Measurements from ENCODE around the gene DACH1. TPM values are rescaled to one million over a fixed set of nuclear protein-coding genes. Genes with fewer than 3 reads are reported as not detected.

Gene DACH1
- total and polyA plus RNA-seq, 3 experiments from 2014 or later, result not detected

- H3K9me3 ChIP-seq (ENCODE audit: low read length), result no peaks in the 10 kb centered on the region
- Mint-ChIP-seq H3K4me1 (no peaks in the 10 kb centered on the region), H3K36me3 (no peaks in the 10 kb centered on the region), H3K27me3 (no peaks in the 10 kb centered on the region), H3K4me3 (no peak overlapping the region), H3K9me3 (peaks cover 0 to 8% (median 3%) of the 10 kb centered on the region in 5 donors), H3K27ac (no peak overlapping the region)
- no peak overlapping the region for H3K4me3 ChIP-seq (ENCODE audit: low read length)
- no peaks in the 10 kb centered on the region for H3K36me3 ChIP-seq (ENCODE audit: insufficient read depth, low read length)
- DNase-seq, result no peak
- no peaks in the 10 kb centered on the region for H3K27me3 ChIP-seq (ENCODE audit: insufficient read depth, low read length, poor library complexity, severe bottlenecking)
- no peaks in the 10 kb centered on the region for H3K4me1 ChIP-seq (ENCODE audit: insufficient read depth, low read length)
- no peak overlapping the region for H3K27ac ChIP-seq (ENCODE audit: low read depth, low read length)
- POLR2A ChIA-PET, result no interaction called here
- CTCF ChIA-PET, result no interaction called here
Observed at GRCh38 chr13:71813187-71813586, 53.8 kb downstream of the DACH1 start.

- ChIA-PET POLR2A (no interaction called here), CTCF (no interaction called here)
- Mint-ChIP-seq H3K4me3 (no peak overlapping the region), H3K36me3 (no peaks in the 10 kb centered on the region), H3K27me3 (no peaks in the 10 kb centered on the region), H3K9me3 (peaks cover 0 to 8% (median 3%) of the 10 kb centered on the region in 5 donors), H3K27ac (no peak overlapping the region), H3K4me1 (no peaks in the 10 kb centered on the region)
- H3K4me1 ChIP-seq (ENCODE audit: insufficient read depth, low read length), result no peaks in the 10 kb centered on the region
- no peaks in the 10 kb centered on the region for H3K27me3 ChIP-seq (ENCODE audit: insufficient read depth, low read length, poor library complexity, severe bottlenecking)
- no peak for DNase-seq
- H3K36me3 ChIP-seq (ENCODE audit: insufficient read depth, low read length), result no peaks in the 10 kb centered on the region
- H3K9me3 ChIP-seq (ENCODE audit: low read length), result no peaks in the 10 kb centered on the region
- no peak overlapping the region for H3K27ac ChIP-seq (ENCODE audit: low read depth, low read length)
- H3K4me3 ChIP-seq (ENCODE audit: low read length), result no peak overlapping the region
Observed at GRCh38 chr13:71811344-71811743, 55.7 kb downstream of the DACH1 start.

- H3K27ac Mint-ChIP-seq, result no peak overlapping the region
- no peaks in the 10 kb centered on the region for H3K27me3 Mint-ChIP-seq
- no peaks in the 10 kb centered on the region for H3K4me1 Mint-ChIP-seq
- Histone ChIP-seq H3K27me3 (ENCODE audit: insufficient read depth, low read length, poor library complexity, severe bottlenecking) (no peaks in the 10 kb centered on the region), H3K27ac (ENCODE audit: low read depth, low read length) (no peak overlapping the region), H3K9me3 (ENCODE audit: low read length) (no peaks in the 10 kb centered on the region), H3K4me3 (ENCODE audit: low read length) (no peak overlapping the region), H3K4me1 (ENCODE audit: insufficient read depth, low read length) (no peaks in the 10 kb centered on the region), H3K36me3 (ENCODE audit: insufficient read depth, low read length) (no peaks in the 10 kb centered on the region)
- H3K9me3 Mint-ChIP-seq, result peaks cover 0 to 4% (median 0%) of the 10 kb centered on the region in 5 donors
- CTCF ChIA-PET, result no interaction called here
- H3K36me3 Mint-ChIP-seq, result no peaks in the 10 kb centered on the region
- H3K4me3 Mint-ChIP-seq, result no peak overlapping the region
- no peak for DNase-seq
- POLR2A ChIA-PET, result no interaction called here
Observed at GRCh38 chr13:71808708-71809107, 58.3 kb downstream of the DACH1 start.

GRCh38 chr13:71806886-71807285 is 60.1 kb downstream of the DACH1 start:
- no peak for DNase-seq
- CTCF ChIA-PET, result no interaction called here
- POLR2A ChIA-PET, result no interaction called here

GRCh38 chr13:71803066-71803465 is 63.9 kb downstream of the DACH1 start:
- ChIA-PET CTCF (no interaction called here), POLR2A (no interaction called here)
- no peaks in the 10 kb centered on the region for H3K36me3 Mint-ChIP-seq
- no peak overlapping the region for H3K4me3 Mint-ChIP-seq
- Histone ChIP-seq H3K27me3 (ENCODE audit: insufficient read depth, low read length, poor library complexity, severe bottlenecking) (no peaks in the 10 kb centered on the region), H3K36me3 (ENCODE audit: insufficient read depth, low read length) (no peaks in the 10 kb centered on the region), H3K27ac (ENCODE audit: low read depth, low read length) (no peak overlapping the region), H3K9me3 (ENCODE audit: low read length) (no peaks in the 10 kb centered on the region), H3K4me1 (ENCODE audit: insufficient read depth, low read length) (no peaks in the 10 kb centered on the region), H3K4me3 (ENCODE audit: low read length) (no peak overlapping the region)
- DNase-seq, result no peak
- no peaks in the 10 kb centered on the region for H3K27me3 Mint-ChIP-seq
- no peak overlapping the region for H3K27ac Mint-ChIP-seq
- H3K9me3 Mint-ChIP-seq, result peaks cover 0 to 12% (median 0%) of the 10 kb centered on the region in 5 donors
- H3K4me1 Mint-ChIP-seq, result no peaks in the 10 kb centered on the region

More at GRCh38 chr13:71806886-71807285, 60.1 kb downstream of the DACH1 start:
- no peaks in the 10 kb centered on the region for H3K4me1 ChIP-seq (ENCODE audit: insufficient read depth, low read length)
- no peaks in the 10 kb centered on the region for H3K4me1 Mint-ChIP-seq
- H3K9me3 Mint-ChIP-seq, result peaks cover 0 to 4% (median 0%) of the 10 kb centered on the region in 5 donors
- no peaks in the 10 kb centered on the region for H3K36me3 ChIP-seq (ENCODE audit: insufficient read depth, low read length)
- H3K27ac Mint-ChIP-seq, result no peak overlapping the region
- no peak overlapping the region for H3K4me3 Mint-ChIP-seq
- no peak overlapping the region for H3K4me3 ChIP-seq (ENCODE audit: low read length)
- H3K27me3 ChIP-seq (ENCODE audit: insufficient read depth, low read length, poor library complexity, severe bottlenecking), result no peaks in the 10 kb centered on the region
- no peaks in the 10 kb centered on the region for H3K27me3 Mint-ChIP-seq
- H3K9me3 ChIP-seq (ENCODE audit: low read length), result no peaks in the 10 kb centered on the region
- no peak overlapping the region for H3K27ac ChIP-seq (ENCODE audit: low read depth, low read length)
- H3K36me3 Mint-ChIP-seq, result no peaks in the 10 kb centered on the region

- ChIA-PET CTCF (no interaction called here), POLR2A (no interaction called here)
- Histone ChIP-seq H3K9me3 (ENCODE audit: low read length) (no peaks in the 10 kb centered on the region), H3K36me3 (ENCODE audit: insufficient read depth, low read length) (no peaks in the 10 kb centered on the region), H3K27ac (ENCODE audit: low read depth, low read length) (no peak overlapping the region), H3K4me3 (ENCODE audit: low read length) (no peak overlapping the region), H3K27me3 (ENCODE audit: insufficient read depth, low read length, poor library complexity, severe bottlenecking) (no peaks in the 10 kb centered on the region), H3K4me1 (ENCODE audit: insufficient read depth, low read length) (no peaks in the 10 kb centered on the region)
- Mint-ChIP-seq H3K9me3 (peaks cover 0 to 12% (median 0%) of the 10 kb centered on the region in 5 donors), H3K4me1 (no peaks in the 10 kb centered on the region), H3K36me3 (no peaks in the 10 kb centered on the region), H3K27ac (no peak overlapping the region), H3K4me3 (no peak overlapping the region), H3K27me3 (no peaks in the 10 kb centered on the region)
- no peak for DNase-seq
Observed at GRCh38 chr13:71801781-71802180, 65.2 kb downstream of the DACH1 start.

- H3K27ac Mint-ChIP-seq, result no peak overlapping the region
- H3K36me3 ChIP-seq (ENCODE audit: insufficient read depth, low read length), result no peaks in the 10 kb centered on the region
- H3K4me3 Mint-ChIP-seq, result no peak overlapping the region
- H3K4me1 ChIP-seq (ENCODE audit: insufficient read depth, low read length), result no peaks in the 10 kb centered on the region
- H3K27ac ChIP-seq (ENCODE audit: low read depth, low read length), result no peak overlapping the region
- no peaks in the 10 kb centered on the region for H3K4me1 Mint-ChIP-seq
- no peaks in the 10 kb centered on the region for H3K27me3 ChIP-seq (ENCODE audit: insufficient read depth, low read length, poor library complexity, severe bottlenecking)
- peaks cover 0 to 12% (median 0%) of the 10 kb centered on the region in 5 donors for H3K9me3 Mint-ChIP-seq
- H3K36me3 Mint-ChIP-seq, result no peaks in the 10 kb centered on the region
- no peak overlapping the region for H3K4me3 ChIP-seq (ENCODE audit: low read length)
- ChIA-PET POLR2A (no interaction called here), CTCF (no interaction called here)
- no peak for DNase-seq
- H3K27me3 Mint-ChIP-seq, result no peaks in the 10 kb centered on the region
- no peaks in the 10 kb centered on the region for H3K9me3 ChIP-seq (ENCODE audit: low read length)
Observed at GRCh38 chr13:71801165-71801760, 65.7 kb downstream of the DACH1 start.

- POLR2A ChIA-PET, result no interaction called here
Observed at GRCh38 chr13:71799324-71799723, 67.7 kb downstream of the DACH1 start.

GRCh38 chr13:71798707-71799106 is 68.3 kb downstream of the DACH1 start:
- Mint-ChIP-seq H3K4me1 (no peaks in the 10 kb centered on the region), H3K9me3 (peaks cover 0 to 17% (median 0%) of the 10 kb centered on the region in 5 donors), H3K4me3 (no peak overlapping the region), H3K36me3 (no peaks in the 10 kb centered on the region), H3K27ac (no peak overlapping the region), H3K27me3 (no peaks in the 10 kb centered on the region)
- no peaks in the 10 kb centered on the region for H3K9me3 ChIP-seq (ENCODE audit: low read length)
- POLR2A ChIA-PET, result no interaction called here
- no peaks in the 10 kb centered on the region for H3K27me3 ChIP-seq (ENCODE audit: insufficient read depth, low read length, poor library complexity, severe bottlenecking)
- no peaks in the 10 kb centered on the region for H3K36me3 ChIP-seq (ENCODE audit: insufficient read depth, low read length)
- H3K4me1 ChIP-seq (ENCODE audit: insufficient read depth, low read length), result no peaks in the 10 kb centered on the region
- CTCF ChIA-PET, result no interaction called here
- H3K4me3 ChIP-seq (ENCODE audit: low read length), result no peak overlapping the region
- DNase-seq, result no peak
- H3K27ac ChIP-seq (ENCODE audit: low read depth, low read length), result no peak overlapping the region

More at GRCh38 chr13:71799324-71799723, 67.7 kb downstream of the DACH1 start:
- Histone ChIP-seq H3K27ac (ENCODE audit: low read depth, low read length) (no peak overlapping the region), H3K9me3 (ENCODE audit: low read length) (no peaks in the 10 kb centered on the region), H3K27me3 (ENCODE audit: insufficient read depth, low read length, poor library complexity, severe bottlenecking) (no peaks in the 10 kb centered on the region), H3K4me1 (ENCODE audit: insufficient read depth, low read length) (no peaks in the 10 kb centered on the region), H3K36me3 (ENCODE audit: insufficient read depth, low read length) (no peaks in the 10 kb centered on the region), H3K4me3 (ENCODE audit: low read length) (no peak overlapping the region)
- H3K36me3 Mint-ChIP-seq, result no peaks in the 10 kb centered on the region
- no peak overlapping the region for H3K4me3 Mint-ChIP-seq
- peaks cover 0 to 12% (median 0%) of the 10 kb centered on the region in 5 donors for H3K9me3 Mint-ChIP-seq
- CTCF ChIA-PET, result no interaction called here
- no peaks in the 10 kb centered on the region for H3K4me1 Mint-ChIP-seq
- H3K27me3 Mint-ChIP-seq, result no peaks in the 10 kb centered on the region
- no peak overlapping the region for H3K27ac Mint-ChIP-seq
- no peak for DNase-seq

All from CD8-positive, alpha-beta memory T cell (primary cell).